Body of pancreas (tissue), 4 donors: Measurements from ENCODE around the gene ASS1. TPM values are rescaled to one million over a fixed set of nuclear protein-coding genes. Genes with fewer than 3 reads are reported as not detected.

ENCODE experiments used
- ATAC-seq: fragments of 150-250 bp; one replicate; pipeline ENCODE4 v1.9.1; 2016
- DNase-seq, 4 donors: peaks; one replicate each; pipeline ENCODE4 v3.0.0-alpha.2; 2019
- H3K27ac ChIP-seq, 4 donors: fragments of 200-600 bp; sonication (generic); 1 replicate in 3 of 4; 2 replicates in 1 of 4; pipeline versions ENCODE4 v1.5.1 to v1.6.1; 2016 to 2019; ENCODE audit warnings: mild to moderate bottlenecking in 1 of 4, mixed read lengths in 1 of 4, moderate library complexity in 1 of 4
- H3K27me3 ChIP-seq, 2 donors: fragments of 200-600 bp; sonication (generic); one replicate each; pipeline ENCODE4 v1.6.0; 2016; ENCODE audit warnings: mild to moderate bottlenecking in 1 of 2
- H3K36me3 ChIP-seq, 2 donors: fragments of 200-600 bp; sonication (generic); replicated peaks in 1 of 2; 2 replicates each; pipeline ENCODE4 v1.5.1; 2016; ENCODE audit warnings: low read depth in 2 of 2; ENCODE audit not compliant: insufficient read depth in 1 of 2
- H3K4me1 ChIP-seq: fragments of 200-600 bp; sonication (generic); one replicate; pipeline ENCODE4 v1.6.0; 2016
- H3K4me3 ChIP-seq, 2 donors: fragments of 200-600 bp; sonication (generic); 1 replicate in 1 of 2; 2 replicates in 1 of 2; pipeline ENCODE4 v1.5.1; 2016 to 2019
- H3K9me3 ChIP-seq, 3 donors: fragments of 200-600 bp; sonication (generic); 1 replicate in 2 of 3; 2 replicates in 1 of 3; pipeline ENCODE4 v1.5.1; 2016
- POLR2A ChIP-seq, 3 donors: fragments of 450-650 bp; IDR thresholded peaks; one replicate each; pipeline ENCODE4 v1.6.1; 2016; ENCODE audit warnings: antibody characterized with exemption in 3 of 3, mild to moderate bottlenecking in 2 of 3
- WGBS, 2 donors: methylation state at CpG; one replicate each; pipeline ENCODE4 v1.1.5; 2017; 5-methylcytosine and 5-hydroxymethylcytosine counted together
- intact Hi-C: fragments of 100-400 bp; cut with DNase I; formaldehyde crosslinking; loops from one replicate; pipeline ENCODE4 v1.15.1; 2023
- total RNA-seq, 2 donors: library from RNA; depleted of rRNA; stranded (reverse); fragments of >200 nt; gene quantifications; one replicate each; pipeline ENCODE4 v1.1.0, GENCODE V29; 2016
- TF ChIP-seq, protein P1 (sequence below), 7 experiments: fragments of 450-650 bp in 4 of 7; fragments of 200-600 bp in 3 of 7; sonication (generic) in 3 of 7; IDR thresholded peaks; one replicate each; pipeline ENCODE4 v1.5.1; 2016 to 2019; ENCODE audit warnings: antibody characterized with exemption in 7 of 7

The ASS1 gene
- total RNA-seq, 2 donors from 2014 or later, result 31.6 to 120 TPM

- 75 to 77% methylated on average over 5 to 6 of the region's 6 CpGs for WGBS, 2 donors
- no peak overlapping the region for H3K27ac ChIP-seq
Measured at GRCh38 chr9:130438382-130438981, 6.3 kb upstream of the ASS1 start.

DNA sequence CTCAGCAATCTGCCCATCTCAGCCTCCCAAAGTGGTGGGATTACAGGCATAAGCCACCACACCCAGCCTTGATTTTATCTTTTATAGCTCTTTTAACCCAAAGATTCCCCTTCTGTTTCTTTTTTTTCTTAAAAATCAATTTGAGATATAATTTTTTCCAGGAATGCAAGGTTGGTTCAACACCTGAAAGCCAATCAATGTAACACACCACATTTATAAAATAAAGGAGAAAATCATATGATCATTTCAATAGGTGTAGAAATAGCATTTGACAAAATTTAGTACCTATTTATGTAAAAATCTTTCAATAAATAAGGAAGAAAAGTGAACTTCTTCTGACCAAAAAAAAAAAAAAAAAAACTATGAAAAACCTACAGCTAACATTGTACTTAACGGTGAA is 3.7 kb upstream of the ASS1 start:
- Histone ChIP-seq H3K4me3 (no peak overlapping the region), H3K4me1 (peaks cover 16% of the 10 kb centered on the region), H3K36me3 (no peaks in the 10 kb centered on the region), H3K27ac (no peak overlapping the region), H3K9me3 (no peaks in the 10 kb centered on the region), H3K27me3 (no peaks in the 10 kb centered on the region)
- ATAC-seq (no peak), DNase-seq (no peak)
- WGBS, 2 donors, result 89 to 96% methylated on average over 1 of the region's 1 CpG
- no peak for TF ChIP-seq POLR2A (IDR thresholded peaks at IDR 0.05)
- TF ChIP-seq, protein P1, sequence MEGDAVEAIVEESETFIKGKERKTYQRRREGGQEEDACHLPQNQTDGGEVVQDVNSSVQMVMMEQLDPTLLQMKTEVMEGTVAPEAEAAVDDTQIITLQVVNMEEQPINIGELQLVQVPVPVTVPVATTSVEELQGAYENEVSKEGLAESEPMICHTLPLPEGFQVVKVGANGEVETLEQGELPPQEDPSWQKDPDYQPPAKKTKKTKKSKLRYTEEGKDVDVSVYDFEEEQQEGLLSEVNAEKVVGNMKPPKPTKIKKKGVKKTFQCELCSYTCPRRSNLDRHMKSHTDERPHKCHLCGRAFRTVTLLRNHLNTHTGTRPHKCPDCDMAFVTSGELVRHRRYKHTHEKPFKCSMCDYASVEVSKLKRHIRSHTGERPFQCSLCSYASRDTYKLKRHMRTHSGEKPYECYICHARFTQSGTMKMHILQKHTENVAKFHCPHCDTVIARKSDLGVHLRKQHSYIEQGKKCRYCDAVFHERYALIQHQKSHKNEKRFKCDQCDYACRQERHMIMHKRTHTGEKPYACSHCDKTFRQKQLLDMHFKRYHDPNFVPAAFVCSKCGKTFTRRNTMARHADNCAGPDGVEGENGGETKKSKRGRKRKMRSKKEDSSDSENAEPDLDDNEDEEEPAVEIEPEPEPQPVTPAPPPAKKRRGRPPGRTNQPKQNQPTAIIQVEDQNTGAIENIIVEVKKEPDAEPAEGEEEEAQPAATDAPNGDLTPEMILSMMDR (IDR thresholded peaks at IDR 0.05), result no peak
- intact Hi-C loops, result no loop called here

More at GRCh38 chr9:130438382-130438981, 6.3 kb upstream of the ASS1 start:
- TF ChIP-seq POLR2A (IDR thresholded peaks at IDR 0.05), result no peak
- TF ChIP-seq, protein P1 (IDR thresholded peaks at IDR 0.05), result no peak
- Histone ChIP-seq H3K4me1 (peaks cover 5% of the 10 kb centered on the region), H3K9me3 (no peaks in the 10 kb centered on the region), H3K36me3 (no peaks in the 10 kb centered on the region), H3K27me3 (peaks cover 0 to 4% of the 10 kb centered on the region in 2 donors), H3K4me3 (no peak overlapping the region)
- intact Hi-C loops, result no loop called here
- no peak for DNase-seq
- ATAC-seq, result no peak

GRCh38 chr9:130442746-130443455 is 1.9 kb upstream of the ASS1 start:
- H3K4me3 ChIP-seq, result no peak overlapping the region
- H3K36me3 ChIP-seq, result no peaks in the 10 kb centered on the region
- peaks cover 30% of the 10 kb centered on the region for H3K4me1 ChIP-seq
- no peak for ATAC-seq
- DNase-seq, result no peak
- H3K27ac ChIP-seq, result no peak overlapping the region
- no peaks in the 10 kb centered on the region for H3K9me3 ChIP-seq
- TF ChIP-seq, protein P1 (IDR thresholded peaks at IDR 0.05), result no peak
- TF ChIP-seq POLR2A (IDR thresholded peaks at IDR 0.05), result no peak
- H3K27me3 ChIP-seq, result no peaks in the 10 kb centered on the region
- WGBS, 2 donors, result 87 to 88% methylated on average over 4 to 9 of the region's 9 CpGs
- intact Hi-C loops, result no loop called here

DNA sequence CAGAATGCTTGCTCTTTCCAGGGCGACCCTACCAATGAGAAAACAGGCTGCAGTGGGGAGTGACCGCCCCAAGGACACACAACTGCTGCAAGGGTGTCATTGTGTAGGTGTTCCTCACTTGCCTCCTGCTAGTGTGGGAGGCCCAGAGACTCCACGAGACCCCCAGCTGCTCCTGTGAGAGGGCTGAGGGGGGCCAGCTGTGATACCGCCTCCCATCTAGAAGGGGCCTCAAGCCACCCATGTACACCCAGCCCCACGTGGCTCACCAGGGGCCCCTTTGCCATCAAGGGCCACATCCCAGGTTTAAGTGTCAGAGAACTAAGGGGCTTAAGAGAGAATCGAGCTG is 1.3 kb upstream of the ASS1 start:
- no peaks in the 10 kb centered on the region for H3K27me3 ChIP-seq
- TF ChIP-seq POLR2A (IDR thresholded peaks at IDR 0.05), result no peak
- TF ChIP-seq, protein P1 (IDR thresholded peaks at IDR 0.05), result no peak
- H3K9me3 ChIP-seq, result no peaks in the 10 kb centered on the region
- DNase-seq (no peak), ATAC-seq (no peak)
- H3K4me1 ChIP-seq, result peaks cover 30% of the 10 kb centered on the region
- H3K36me3 ChIP-seq, result no peaks in the 10 kb centered on the region
- no peak overlapping the region for H3K4me3 ChIP-seq
- intact Hi-C loops, result no loop called here
- 71% methylated on average over 6 of the region's 6 CpGs; no CpG with 5 or more reads in 1 of the 2 donors for WGBS, 2 donors
- H3K27ac ChIP-seq, result no peak overlapping the region
